ENCODE measurements around the gene MDK.
"Not testable (repeated sequence)": the region's sequence is repeated elsewhere in the genome, so short reads cannot be mapped to it uniquely, and the experiment has no call there.

The MDK gene

DNA sequence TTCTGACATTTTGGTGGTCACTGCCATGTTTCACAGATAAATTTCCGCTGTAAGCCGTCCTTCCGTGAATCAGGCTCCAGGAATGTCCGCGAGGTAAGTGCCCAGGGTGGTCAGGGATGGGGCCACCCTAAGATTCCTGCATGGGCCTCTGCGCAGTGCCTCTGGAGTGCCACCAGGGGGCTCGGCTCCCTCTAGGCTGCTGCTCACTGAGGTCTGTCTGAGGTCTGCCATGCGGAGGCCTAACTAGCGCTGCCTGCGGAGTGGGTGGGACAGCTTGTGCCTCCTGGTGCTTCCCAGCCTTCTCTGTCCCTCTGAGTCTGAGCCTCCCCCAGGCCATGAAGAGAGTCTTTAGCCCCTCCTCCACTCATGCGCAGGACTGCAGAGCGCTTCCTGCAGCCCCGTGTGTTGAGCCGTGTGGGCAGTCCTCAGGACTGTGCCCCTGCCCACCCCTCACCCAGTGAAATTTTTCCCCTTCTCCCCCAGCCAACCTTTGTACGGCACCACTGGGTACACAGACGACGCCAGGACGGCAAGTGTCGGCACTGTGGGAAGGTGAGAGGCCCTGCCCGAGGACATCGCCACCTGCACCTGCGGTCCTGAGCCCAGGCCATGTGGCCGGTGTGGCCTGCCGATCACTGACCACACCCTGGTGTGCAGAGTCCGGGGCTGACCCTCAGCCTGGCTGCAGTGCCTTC is 11.9 kb upstream of the MDK start:
- peak; percentile 67 for DNase-seq

DNA sequence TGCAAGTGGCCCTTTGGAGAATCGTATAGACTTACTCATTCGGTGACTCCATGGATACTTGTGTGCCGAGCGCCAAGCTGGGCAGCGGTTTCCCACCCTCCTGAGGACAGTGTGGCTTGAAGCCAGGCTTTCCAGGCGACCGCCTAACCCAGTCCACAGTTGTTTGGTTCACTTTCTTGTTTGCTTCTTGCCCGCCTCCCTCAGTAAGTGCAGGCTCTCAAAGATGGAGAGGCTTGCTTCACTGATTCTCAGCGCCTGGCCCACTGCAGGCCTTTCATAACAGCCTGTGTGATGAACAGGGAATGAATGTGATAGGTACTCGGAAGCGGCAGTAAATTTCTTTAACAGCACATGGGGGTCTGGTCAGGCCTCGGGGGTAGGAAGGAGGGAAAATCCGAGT is 11.2 kb upstream of the MDK start:
- DNase-seq = no peak

DNA sequence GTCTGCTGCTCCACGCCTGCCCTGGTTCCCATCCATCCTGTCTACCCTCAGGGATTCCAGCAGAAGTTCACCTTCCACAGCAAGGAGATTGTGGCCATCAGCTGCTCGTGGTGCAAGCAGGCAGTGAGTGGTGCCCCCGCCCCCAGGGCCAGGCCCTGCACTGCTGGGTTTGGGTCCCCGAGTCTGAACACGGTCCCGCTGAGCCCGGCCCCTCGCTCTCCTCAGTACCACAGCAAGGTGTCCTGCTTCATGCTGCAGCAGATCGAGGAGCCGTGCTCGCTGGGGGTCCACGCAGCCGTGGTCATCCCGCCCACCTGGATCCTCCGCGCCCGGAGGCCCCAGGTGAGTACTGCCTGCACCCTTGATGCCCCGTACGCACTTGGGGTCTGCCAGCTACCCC is 10.2 kb upstream of the MDK start:
- not testable (repeated sequence) for DNase-seq

DNA sequence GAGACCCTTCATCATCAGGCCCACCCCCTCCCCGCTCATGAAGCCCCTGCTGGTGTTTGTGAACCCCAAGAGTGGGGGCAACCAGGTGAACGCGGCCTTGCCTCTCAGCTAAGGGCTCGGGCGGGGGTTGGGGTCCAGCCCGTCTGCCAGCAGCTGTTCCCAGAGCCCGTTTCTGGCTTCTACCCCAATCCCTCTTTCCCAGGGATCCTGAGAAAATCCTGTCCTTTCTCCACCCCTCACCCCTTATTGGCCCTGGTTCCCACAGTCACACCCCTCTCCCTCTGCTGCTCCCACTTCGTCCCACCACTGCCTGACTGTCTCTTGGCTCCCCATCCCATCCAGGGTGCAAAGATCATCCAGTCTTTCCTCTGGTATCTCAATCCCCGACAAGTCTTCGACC is 9.4 kb upstream of the MDK start:
- no peak for DNase-seq

DNA sequence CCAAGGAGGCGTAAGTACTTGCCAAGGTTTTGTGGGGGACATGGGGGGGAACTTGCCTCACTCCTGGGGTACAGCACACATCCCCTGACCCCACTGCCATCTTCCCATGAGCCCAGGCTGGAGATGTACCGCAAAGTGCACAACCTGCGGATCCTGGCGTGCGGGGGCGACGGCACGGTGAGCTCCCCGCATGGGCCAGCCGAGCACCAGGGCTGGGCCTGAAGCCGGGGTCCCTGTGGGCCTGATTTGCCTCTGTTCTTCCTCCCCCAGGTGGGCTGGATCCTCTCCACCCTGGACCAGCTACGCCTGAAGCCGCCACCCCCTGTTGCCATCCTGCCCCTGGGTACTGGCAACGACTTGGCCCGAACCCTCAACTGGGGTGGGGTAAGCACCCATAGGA is 9.0 kb upstream of the MDK start:
- not testable (repeated sequence) for DNase-seq

DNA sequence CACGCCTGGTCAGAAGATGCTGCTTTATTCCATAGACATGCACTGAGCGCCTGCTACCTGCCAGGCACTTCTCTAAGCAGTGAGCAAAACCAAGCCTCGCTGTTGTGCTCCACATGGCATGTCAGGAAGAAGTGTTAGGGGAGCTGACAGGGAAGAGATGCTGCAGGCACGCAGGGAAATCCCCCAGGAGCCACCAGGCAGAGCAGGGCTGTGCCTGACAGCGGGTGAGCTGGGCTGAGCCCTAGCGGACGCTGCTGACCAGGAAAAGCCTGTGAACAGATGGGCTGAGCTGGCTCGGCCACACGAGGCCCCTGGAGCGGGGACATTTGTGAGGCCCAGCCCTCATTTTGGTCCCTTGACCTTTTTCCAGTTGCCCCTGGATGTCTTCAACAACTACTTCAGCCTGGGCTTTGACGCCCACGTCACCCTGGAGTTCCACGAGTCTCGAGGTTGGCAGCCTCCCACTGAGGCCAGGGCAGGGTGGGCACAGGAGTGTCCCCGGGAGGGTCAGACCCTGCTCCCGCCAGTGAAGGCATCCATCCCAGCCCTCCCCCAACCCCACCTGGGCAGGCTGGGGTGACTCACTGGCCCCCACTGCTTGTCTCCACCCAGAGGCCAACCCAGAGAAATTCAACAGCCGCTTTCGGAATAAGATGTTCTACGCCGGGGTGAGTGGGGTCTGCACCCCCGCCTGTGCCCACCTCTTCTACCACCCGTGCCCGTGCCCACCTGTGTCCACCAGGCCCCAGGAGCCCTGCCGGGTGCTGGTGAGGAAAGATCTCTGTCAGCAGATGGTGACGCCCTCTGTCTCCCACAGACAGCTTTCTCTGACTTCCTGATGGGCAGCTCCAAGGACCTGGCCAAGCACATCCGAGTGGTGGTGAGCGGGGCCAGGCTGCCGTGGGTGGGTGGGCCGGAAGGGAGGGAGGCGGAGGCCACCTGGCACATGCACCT is 7.4 kb upstream of the MDK start:
- no peak for DNase-seq

DNA sequence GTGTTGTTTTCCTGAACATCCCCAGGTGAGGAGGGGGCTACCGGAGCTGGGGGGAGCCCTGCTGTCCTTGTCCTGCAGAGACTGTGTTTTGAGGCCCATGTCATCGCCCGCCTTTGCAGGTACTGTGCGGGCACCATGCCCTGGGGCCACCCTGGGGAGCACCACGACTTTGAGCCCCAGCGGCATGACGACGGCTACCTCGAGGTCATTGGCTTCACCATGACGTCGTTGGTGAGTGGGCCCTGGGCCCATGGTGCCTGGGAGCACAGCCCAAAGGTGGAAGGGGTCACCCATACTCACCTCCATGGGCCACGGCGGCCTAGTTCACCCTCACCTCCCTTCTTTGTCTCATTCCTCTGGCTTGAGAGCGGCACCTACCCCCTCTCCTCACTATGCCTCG is 6.7 kb upstream of the MDK start:
- no peak for DNase-seq

DNA sequence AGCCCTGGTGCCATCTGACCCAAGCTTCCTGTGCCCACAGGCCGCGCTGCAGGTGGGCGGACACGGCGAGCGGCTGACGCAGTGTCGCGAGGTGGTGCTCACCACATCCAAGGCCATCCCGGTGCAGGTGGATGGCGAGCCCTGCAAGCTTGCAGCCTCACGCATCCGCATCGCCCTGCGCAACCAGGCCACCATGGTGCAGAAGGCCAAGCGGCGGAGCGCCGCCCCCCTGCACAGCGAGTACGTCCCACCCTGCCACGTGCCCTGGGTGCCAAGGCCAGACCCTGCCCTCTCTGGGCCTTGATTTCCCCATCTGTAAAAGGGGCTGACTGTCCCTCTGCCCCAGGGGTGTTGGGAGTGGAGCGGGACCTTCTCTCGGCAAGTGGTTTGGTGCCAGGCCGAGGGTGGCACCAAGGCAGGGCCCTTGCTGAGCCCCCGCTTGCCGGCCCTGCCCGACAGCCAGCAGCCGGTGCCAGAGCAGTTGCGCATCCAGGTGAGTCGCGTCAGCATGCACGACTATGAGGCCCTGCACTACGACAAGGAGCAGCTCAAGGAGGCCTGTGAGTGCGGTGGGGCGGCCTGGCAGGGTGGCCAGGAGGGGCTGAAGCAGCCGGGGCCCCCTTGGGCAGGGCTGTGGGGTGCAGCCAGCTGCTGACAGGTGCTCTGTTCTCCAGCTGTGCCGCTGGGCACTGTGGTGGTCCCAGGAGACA is 5.9 kb upstream of the MDK start:
- DNase-seq = no peak

DNA sequence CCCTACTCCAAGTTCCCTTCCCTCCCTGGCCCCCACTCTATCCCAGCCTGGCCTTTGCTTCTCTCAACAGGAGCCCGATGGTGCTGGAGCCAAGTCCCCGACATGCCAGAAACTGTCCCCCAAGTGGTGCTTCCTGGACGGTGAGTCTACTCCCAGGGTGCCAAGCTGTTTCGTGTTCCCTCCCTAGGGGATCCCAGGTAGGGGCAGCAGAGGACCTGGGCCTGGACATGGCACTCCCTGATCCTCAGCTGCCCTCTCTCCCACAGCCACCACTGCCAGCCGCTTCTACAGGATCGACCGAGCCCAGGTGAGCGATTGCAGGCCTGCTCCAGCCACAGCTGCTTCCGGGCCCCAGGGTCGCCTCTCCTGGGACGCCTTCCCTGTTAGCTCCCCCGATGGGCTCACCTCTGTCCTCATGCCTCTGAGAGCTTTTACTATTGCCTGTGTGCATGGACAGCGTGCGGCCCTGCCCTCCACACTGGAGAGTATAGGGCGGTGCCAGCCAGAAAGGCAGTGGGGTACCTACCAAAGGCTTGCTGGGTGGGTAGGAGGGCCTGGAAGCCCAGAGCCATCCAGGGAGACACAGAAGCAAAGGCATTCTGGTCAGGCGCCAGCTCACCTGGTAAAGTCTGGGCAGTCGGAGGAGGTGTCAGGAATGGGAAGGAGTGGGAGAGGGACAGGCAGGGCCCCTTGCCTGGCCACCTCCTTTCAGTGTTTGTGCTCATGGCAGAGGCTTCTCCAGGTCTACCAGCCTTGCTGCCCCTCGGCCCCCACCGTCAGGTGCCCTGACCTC is 5.0 kb upstream of the MDK start:
- no peak for DNase-seq

DNA sequence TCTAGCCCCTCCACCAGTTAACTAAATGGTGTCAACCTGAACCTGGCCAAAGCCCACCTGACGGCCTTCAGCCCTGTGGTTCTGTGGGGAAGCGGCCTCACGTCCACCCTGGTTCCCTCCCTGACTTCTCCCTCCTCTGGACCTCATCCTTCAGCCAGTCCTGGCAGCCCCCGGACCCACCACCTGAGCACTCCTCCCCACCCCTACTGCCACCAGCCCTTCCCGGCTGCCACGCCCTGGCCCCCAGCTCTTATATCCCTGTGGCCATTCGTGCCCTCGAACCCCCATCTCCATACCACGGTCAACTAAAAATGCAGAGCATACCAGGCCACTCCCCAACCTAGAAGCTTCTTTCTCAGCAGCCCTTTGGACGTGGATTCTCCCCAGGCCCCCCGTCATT is 4.2 kb upstream of the MDK start:
- DNase-seq = no peak

DNA sequence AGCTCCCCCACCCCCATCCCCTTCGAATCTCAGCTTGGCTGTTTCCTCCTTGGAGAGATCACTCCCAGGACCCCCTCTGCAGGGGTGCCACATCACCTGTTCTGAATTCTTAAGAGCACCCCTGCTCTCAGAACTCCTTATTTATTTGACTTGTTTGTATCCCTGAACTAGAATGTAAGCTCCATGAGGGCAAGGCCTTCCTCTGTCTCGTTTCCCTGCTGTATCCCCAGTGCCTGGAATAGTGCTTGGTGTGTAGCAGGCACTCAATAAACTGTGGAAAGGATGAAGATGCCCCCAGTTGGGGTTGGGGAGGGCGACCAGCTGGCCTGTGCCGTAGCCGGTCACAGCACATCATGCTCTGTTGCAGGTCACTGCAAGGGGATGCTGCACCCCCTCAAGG is 3.6 kb upstream of the MDK start:
- no peak for DNase-seq

DNA sequence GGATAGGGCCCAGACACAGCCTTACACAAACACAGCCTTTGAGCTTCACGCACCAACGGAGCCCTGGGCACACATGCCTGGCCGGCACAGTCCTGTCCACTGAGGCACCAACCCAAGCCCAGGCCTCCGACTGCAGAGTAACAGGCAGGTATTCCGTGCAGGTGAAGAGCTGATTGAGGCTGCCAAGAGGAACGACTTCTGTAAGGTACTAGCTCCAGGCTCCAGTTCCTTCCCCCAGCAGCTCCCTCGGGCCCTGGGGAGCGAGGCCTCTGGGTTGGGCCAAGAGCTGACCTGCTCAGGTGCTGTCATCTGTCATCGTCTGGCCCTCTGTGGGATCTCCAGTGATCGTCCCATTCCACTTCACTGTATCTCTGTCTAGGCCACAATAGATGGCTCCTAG is 3.2 kb upstream of the MDK start:
- DNase-seq = no peak

DNA sequence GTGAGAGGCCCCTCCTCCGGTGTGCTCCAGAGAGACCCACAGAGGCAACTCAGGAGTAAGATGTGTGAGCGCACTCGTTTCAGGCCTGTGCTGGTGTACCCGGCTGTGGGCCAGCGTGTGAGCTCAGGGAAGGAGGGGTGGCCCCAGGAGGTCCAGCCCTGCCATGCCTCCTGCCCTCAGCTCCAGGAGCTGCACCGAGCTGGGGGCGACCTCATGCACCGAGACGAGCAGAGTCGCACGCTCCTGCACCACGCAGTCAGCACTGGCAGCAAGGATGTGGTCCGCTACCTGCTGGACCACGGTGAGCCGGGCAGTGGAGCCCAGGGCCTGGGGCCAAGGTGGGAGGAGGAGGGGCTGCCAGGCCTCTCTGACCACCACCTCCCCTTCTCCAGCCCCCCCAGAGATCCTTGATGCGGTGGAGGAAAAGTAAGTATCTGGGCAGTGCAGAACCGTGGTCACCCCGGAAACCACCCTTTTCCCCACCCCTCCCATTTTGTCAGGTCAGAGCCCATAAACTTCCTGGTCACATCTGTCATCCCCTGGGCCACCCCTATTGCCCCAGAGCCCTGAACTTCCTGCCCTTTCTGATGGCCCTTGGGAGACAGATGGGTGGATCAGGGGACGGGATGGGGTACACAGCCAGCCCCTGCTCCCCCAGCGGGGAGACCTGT is 2.5 kb upstream of the MDK start:
- no peak for DNase-seq

DNA sequence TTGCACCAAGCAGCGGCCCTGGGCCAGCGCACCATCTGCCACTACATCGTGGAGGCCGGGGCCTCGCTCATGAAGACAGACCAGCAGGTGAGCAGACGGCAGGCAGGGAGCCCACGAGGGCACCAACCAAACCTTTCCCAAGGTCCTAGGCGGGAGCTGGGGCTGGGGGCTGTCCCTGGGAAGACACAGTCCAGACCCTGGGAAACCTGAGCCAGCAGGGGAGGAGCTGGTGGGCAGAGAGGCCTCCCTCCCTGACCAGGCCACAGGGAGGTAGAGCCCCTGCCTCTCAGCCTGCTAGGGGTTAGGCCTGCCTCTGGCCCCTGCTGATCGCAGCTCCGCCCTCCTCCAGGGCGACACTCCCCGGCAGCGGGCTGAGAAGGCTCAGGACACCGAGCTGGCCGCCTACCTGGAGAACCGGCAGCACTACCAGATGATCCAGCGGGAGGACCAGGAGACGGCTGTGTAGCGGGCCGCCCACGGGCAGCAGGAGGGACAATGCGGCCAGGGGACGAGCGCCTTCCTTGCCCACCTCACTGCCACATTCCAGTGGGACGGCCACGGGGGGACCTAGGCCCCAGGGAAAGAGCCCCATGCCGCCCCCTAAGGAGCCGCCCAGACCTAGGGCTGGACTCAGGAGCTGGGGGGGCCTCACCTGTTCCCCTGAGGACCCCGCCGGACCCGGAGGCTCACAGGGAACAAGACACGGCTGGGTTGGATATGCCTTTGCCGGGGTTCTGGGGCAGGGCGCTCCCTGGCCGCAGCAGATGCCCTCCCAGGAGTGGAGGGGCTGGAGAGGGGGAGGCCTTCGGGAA is 1.8 kb upstream of the MDK start:
- DNase-seq = not testable (repeated sequence)

DNA sequence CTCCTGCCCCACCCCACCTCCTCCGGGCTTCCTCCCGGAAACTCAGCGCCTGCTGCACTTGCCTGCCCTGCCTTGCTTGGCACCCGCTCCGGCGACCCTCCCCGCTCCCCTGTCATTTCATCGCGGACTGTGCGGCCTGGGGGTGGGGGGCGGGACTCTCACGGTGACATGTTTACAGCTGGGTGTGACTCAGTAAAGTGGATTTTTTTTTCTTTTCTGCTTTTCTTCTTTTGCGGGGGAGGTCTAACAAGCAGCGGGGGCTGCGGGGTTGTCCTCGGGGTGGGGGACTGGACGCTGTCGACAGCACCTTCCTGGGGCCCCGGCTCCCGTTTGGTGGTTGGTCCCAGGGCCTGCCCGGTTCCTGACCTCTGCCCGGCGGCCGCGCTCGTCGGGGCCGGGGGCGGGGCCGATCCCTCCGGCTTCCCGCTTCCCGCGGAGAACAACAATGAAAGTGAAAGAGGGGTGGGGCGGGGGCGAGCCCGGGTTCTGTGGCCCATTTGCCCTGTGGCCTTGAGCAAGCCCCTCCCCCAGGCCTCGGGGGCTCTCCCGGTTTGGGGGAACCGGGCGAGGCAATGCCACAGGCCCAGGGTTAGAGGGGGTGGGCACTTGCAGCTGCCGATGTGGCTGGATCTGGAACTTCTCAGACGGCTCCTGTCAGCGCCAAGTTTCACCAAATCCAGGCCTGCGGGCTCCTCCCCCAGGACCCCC is 975 bp upstream of the MDK start:
- peak; percentile 45 for DNase-seq

DNA sequence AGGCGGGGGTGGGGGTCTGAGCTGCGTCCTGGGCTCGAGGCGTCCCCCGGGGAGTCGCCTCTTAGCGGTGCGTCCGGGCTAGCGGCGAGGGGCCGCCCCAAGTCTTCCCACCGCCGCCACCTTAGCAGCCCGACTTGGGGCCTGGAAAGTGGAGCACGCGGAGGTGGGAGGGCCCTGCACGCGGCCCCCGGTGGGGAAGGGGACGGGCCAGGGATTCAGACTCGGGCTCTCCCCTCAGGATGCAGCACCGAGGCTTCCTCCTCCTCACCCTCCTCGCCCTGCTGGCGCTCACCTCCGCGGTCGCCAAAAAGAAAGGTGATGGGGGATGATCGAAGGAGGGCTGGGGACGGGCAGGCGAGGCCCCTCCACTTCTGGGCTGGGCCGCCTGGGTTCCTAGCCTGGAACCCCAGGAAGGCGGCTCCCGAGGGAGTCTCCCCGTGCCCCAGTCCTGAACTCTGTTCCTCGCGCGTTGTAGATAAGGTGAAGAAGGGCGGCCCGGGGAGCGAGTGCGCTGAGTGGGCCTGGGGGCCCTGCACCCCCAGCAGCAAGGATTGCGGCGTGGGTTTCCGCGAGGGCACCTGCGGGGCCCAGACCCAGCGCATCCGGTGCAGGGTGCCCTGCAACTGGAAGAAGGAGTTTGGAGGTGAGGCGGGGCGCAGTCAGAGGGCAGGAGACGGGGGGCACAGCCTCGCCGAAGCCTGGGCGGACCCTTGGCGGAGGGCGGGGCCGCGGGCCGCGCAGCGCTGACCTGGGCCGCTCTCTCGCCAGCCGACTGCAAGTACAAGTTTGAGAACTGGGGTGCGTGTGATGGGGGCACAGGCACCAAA is 563 bp downstream of the MDK start:
- peak; percentile 42 for DNase-seq

DNA sequence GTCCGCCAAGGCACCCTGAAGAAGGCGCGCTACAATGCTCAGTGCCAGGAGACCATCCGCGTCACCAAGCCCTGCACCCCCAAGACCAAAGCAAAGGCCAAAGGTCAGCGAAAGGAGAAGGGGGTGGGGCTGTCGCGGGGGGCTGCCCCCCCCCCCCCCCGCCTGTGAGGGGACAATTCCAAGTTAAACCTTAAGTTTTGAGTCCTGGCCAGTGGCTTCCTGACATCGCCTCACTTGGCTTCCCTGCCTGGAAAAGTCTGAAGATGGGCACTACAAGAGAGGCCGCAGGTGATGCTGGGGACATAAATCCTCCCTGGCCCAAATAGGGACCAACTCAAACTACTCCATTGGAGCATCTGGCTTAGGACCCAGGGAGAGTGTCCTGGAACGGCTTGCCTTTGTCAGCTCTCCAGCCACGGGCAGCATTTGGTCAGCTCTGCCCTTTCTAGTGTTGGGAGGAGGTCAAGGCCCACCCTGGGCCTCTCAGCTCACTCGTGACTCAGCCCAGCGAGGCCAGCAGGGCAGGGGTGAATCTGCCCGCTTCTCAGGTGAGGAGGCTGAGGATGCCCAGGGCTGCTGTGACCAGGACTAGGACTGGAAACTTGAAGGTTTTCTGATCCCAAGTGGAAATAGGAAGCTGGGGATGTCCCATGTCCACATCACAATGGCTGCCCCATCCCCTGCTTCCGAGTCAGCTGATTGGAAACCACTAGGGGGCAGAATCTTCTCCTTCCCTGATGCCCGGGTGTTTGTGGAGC is 1.4 kb downstream of the MDK start:
- DNase-seq = peak; percentile 35

DNA sequence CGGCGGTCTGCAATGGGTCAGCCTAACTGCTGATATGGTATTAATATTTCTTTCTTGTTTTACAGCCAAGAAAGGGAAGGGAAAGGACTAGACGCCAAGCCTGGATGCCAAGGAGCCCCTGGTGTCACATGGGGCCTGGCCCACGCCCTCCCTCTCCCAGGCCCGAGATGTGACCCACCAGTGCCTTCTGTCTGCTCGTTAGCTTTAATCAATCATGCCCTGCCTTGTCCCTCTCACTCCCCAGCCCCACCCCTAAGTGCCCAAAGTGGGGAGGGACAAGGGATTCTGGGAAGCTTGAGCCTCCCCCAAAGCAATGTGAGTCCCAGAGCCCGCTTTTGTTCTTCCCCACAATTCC is 1.9 kb downstream of the MDK start:
- DNase-seq = no peak

All from fibroblast of skin of right quadriceps (primary cell).